ENCODE data around the gene TIAM2. TPM values are rescaled to one million over a fixed set of nuclear protein-coding genes. Genes with fewer than 3 reads are reported as not detected.

TIAM2 gene
- total and polyA plus RNA-seq, 10 donors: 4.3 to 21.9 (median 12.9) TPM

DNA sequence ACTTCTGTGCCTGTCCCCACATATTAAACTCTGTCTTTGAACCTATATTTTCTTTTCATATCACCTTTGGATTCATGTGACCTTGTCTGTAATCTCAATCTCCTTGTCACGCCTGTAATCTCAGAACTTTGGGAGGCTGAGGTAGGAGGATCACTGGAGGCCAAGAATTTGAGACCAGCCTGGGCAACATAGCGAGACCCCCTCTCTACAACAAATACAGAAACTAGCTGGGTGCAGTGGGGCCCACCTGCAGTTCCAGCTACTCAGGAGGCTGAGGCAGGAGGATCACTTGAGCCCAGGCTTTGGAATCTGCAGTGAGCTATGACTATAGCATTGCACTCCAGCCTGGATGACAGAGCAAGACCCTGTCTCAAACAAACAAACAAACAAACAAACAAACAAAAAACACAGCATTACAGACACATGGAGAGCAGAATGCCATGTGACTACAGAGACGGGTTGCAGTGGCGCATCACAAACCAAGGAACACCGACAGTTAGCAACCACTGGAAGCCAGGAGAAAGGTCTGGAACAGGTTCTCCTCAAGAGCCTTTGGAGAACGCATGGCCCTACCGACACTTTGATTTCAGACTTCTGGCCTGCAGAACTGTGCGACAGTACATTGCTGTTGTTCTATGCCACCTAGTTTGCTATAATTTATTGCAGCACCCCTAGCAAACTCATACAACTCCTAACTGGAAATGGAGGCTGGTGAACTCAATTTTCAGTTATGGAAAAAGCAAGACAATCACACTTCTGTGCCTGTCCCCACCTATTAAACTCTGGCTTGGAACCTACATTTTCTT is 14.6 kb upstream of the TIAM2 start:
- TF ChIP-seq POLR2A (IDR thresholded peaks at IDR 0.05): no peak
- TF ChIP-seq, protein P1, sequence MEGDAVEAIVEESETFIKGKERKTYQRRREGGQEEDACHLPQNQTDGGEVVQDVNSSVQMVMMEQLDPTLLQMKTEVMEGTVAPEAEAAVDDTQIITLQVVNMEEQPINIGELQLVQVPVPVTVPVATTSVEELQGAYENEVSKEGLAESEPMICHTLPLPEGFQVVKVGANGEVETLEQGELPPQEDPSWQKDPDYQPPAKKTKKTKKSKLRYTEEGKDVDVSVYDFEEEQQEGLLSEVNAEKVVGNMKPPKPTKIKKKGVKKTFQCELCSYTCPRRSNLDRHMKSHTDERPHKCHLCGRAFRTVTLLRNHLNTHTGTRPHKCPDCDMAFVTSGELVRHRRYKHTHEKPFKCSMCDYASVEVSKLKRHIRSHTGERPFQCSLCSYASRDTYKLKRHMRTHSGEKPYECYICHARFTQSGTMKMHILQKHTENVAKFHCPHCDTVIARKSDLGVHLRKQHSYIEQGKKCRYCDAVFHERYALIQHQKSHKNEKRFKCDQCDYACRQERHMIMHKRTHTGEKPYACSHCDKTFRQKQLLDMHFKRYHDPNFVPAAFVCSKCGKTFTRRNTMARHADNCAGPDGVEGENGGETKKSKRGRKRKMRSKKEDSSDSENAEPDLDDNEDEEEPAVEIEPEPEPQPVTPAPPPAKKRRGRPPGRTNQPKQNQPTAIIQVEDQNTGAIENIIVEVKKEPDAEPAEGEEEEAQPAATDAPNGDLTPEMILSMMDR (IDR thresholded peaks at IDR 0.05 in 8 of 11, conservative IDR thresholded peaks at IDR 0.05 in 3 of 11): no peak
- no peak for TF ChIP-seq POLR2AphosphoS5 (IDR thresholded peaks at IDR 0.05)
- intact Hi-C loops (cut with DNase I; ENCODE audit: low total_unique reads): no loop called here
- Histone ChIP-seq H3K4me1 (no peaks in the 10 kb centered on the region), H3K36me3 (no peaks in the 10 kb centered on the region), H3K27me3 (replicated peaks in 1 of 7) (no peaks in the 10 kb centered on the region), H3K4me3 (no peak overlapping the region), H3K27ac (no peak overlapping the region), H3K9me3 (peaks cover 0 to 9% (median 0%) of the 10 kb centered on the region in 8 donors)
- no peak for DNase-seq
- 94 to 98% (median 96%) methylated on average over 8 of the region's 8 CpGs for WGBS, 5 donors

DNA sequence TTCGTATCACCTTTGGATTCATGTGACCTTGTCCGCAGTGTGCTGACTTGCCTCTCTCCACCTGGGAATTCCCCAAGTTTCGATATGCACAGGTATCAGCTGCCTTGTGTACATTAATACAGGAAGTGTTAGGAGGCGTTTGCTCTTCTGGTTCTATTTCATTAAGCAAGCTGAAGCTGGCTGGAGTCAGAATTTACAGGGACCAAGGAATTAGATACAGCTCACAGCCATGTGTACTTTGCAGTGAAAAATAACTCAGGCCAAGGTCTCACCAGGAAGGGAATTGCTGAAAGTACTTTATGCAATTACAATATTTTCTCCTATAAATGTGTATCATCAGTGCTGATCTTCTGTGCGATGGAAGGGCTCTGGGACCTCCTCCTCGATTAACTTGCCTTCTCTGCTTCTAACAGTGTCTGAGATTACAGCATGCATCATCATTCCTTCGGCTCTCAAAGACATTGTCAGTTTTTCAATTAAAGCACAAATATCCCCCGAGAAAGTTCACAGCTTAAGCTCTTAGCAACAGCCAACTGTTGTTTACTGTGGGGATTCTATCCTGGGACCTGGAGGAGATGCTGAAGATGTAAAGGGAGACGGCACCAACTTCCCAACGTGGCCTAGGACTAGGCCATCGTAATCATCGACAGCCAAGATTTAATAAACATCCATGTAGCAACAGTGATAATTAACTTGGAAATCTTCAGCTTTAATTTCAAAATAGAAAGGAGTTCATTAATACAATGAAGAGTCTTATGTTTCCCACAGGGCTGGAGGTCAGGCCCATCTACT is 13.8 kb upstream of the TIAM2 start:
- Histone ChIP-seq H3K36me3 (no peaks in the 10 kb centered on the region), H3K4me3 (no peak overlapping the region), H3K9me3 (peaks cover 0 to 4% (median 0%) of the 10 kb centered on the region in 8 donors), H3K27ac (no peak overlapping the region), H3K27me3 (replicated peaks in 1 of 7) (no peaks in the 10 kb centered on the region), H3K4me1 (no peaks in the 10 kb centered on the region)
- WGBS, 5 donors: 76 to 85% (median 81%) methylated on average over 12 of the region's 12 CpGs
- no peak for DNase-seq
- TF ChIP-seq, protein P1 (IDR thresholded peaks at IDR 0.05 in 8 of 11, conservative IDR thresholded peaks at IDR 0.05 in 3 of 11): no peak
- no peak for TF ChIP-seq POLR2A (IDR thresholded peaks at IDR 0.05)
- no peak for TF ChIP-seq POLR2AphosphoS5 (IDR thresholded peaks at IDR 0.05)
- intact Hi-C loops (cut with DNase I; ENCODE audit: low total_unique reads): no loop called here

DNA sequence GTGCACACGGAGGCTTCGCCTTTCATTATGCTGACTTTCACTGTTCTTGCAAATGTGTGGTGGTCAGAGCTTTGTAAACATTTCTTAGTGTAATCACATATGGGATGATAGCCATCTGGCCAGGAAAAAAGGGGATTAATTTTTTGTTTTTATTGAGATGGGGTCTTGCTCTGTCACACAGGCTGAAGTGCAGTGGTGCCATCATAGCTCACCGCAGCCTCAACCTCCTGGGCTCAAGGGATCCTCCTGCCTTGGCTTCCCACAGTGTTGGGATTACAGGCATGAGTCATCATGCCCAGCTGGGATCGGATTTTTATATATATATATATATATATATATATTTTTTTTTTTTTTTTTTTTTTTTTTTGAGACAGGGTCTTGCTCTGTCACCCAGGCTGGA is 11.0 kb upstream of the TIAM2 start:
- no peaks in the 10 kb centered on the region for H3K9me3 ChIP-seq
- no peak overlapping the region for H3K27ac ChIP-seq
- WGBS, 5 donors: 84 to 95% (median 93%) methylated on average over 4 of the region's 4 CpGs
- no peak for DNase-seq
- H3K4me1 ChIP-seq: no peaks in the 10 kb centered on the region
- no peak overlapping the region for H3K4me3 ChIP-seq
- no peaks in the 10 kb centered on the region for H3K36me3 ChIP-seq
- TF ChIP-seq, protein P1 (IDR thresholded peaks at IDR 0.05 in 8 of 11, conservative IDR thresholded peaks at IDR 0.05 in 3 of 11): no peak
- TF ChIP-seq POLR2AphosphoS5 (IDR thresholded peaks at IDR 0.05): no peak
- no peak for TF ChIP-seq POLR2A (IDR thresholded peaks at IDR 0.05)
- intact Hi-C loops (cut with DNase I; ENCODE audit: low total_unique reads): no loop called here
- no peaks in the 10 kb centered on the region for H3K27me3 ChIP-seq (replicated peaks in 1 of 7)

DNA sequence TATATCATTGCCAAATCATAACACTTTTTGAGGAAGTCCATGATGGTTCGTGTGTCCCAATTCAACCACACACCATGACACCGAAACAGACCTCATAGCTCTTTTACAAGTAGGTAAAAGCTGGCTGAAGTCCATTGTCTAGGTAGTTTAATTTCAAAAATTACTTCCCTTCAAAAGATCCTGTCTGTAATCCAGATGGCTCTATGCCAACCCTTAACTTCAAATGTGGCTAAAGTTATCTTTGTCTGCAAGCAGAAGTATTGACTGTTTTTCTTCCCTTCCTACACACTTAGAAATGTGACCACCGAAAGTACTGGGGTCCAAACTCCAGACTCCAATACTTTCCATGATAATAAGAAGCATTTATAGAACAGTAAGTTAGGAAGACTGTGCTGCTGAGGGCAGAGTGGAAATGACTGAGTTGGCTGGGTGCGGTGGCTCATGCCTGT is 8.3 kb upstream of the TIAM2 start:
- Histone ChIP-seq H3K4me3 (no peak overlapping the region), H3K9me3 (no peaks in the 10 kb centered on the region), H3K4me1 (no peaks in the 10 kb centered on the region), H3K27me3 (replicated peaks in 1 of 7) (no peaks in the 10 kb centered on the region), H3K36me3 (no peaks in the 10 kb centered on the region), H3K27ac (no peak overlapping the region)
- TF ChIP-seq POLR2A (IDR thresholded peaks at IDR 0.05) (no peak), POLR2AphosphoS5 (IDR thresholded peaks at IDR 0.05) (no peak)
- TF ChIP-seq, protein P1 (IDR thresholded peaks at IDR 0.05 in 8 of 11, conservative IDR thresholded peaks at IDR 0.05 in 3 of 11): no peak
- 38 to 47% (median 45%) methylated on average over 4 of the region's 4 CpGs for WGBS, 5 donors
- DNase-seq: no peak
- intact Hi-C loops (cut with DNase I; ENCODE audit: low total_unique reads): no loop called here

Data from spleen (tissue), 11 donors.